DND-41 (cell line): Measurements from ENCODE around the gene EPC1.

Experiments
- ATAC-seq: fragments of 200-7000 bp; cut with Tn5 transposase; 3 replicates; pipeline ENCODE4 v1.9.1; 2021; ENCODE audit warnings: low read depth; ENCODE audit not compliant: insufficient read depth
- DNase-seq: peaks from one replicate; pipeline ENCODE4 v3.0.0-alpha.2; 2020
- H2AFZ ChIP-seq: 2 replicates; pipeline ENCODE4 v1.6.0; 2012; ENCODE audit warnings: low read depth, low read length
- H3K27ac ChIP-seq: 2 replicates; pipeline ENCODE4 v1.5.1; 2012; ENCODE audit warnings: low read length, inconsistent platforms
- H3K27me3 ChIP-seq: fragments of 200-600 bp; sonication (generic); 2 replicates; pipeline ENCODE4 v1.6.0; 2012; ENCODE audit warnings: low read length, mild to moderate bottlenecking, inconsistent platforms; ENCODE audit not compliant: insufficient read depth, poor library complexity
- H3K36me3 ChIP-seq: 2 replicates; pipeline ENCODE4 v1.5.1; 2012; ENCODE audit warnings: low read length, inconsistent platforms; ENCODE audit not compliant: insufficient read depth
- H3K4me1 ChIP-seq: 2 replicates; pipeline ENCODE4 v1.5.1; 2012; ENCODE audit warnings: mild to moderate bottlenecking, low read length; ENCODE audit not compliant: insufficient read depth
- H3K4me2 ChIP-seq: 2 replicates; pipeline ENCODE4 v1.6.0; 2012; ENCODE audit warnings: mild to moderate bottlenecking, moderate library complexity, low read length, inconsistent platforms; ENCODE audit not compliant: insufficient read depth
- H3K4me3 ChIP-seq, 2 experiments: fragments of 200-600 bp in 1 of 2; shearing (Covaris generic) in 1 of 2; 2 replicates each; pipeline ENCODE4 v1.5.1; 2012 to 2016; ENCODE audit warnings: inconsistent platforms in 2 of 2, low read length in 2 of 2, mild to moderate bottlenecking in 2 of 2, low read depth in 1 of 2, moderate library complexity in 1 of 2
- H3K79me2 ChIP-seq: 2 replicates; pipeline ENCODE4 v1.6.0; 2012; ENCODE audit warnings: low read length, inconsistent platforms; ENCODE audit not compliant: insufficient read depth
- H3K9ac ChIP-seq: 2 replicates; pipeline ENCODE4 v1.6.0; 2012; ENCODE audit warnings: low read depth, mild to moderate bottlenecking, inconsistent platforms, low read length, moderate library complexity
- H3K9me3 ChIP-seq: 2 replicates; pipeline ENCODE4 v1.5.1; 2012; ENCODE audit warnings: low read length, moderate library complexity, mild to moderate bottlenecking, inconsistent platforms; ENCODE audit not compliant: insufficient read depth, severe bottlenecking
- H4K20me1 ChIP-seq: 2 replicates; pipeline ENCODE4 v1.6.0; 2012; ENCODE audit warnings: low read length; ENCODE audit not compliant: insufficient read depth
- EZH2 ChIP-seq: IDR thresholded peaks from 3 replicates; pipeline ENCODE4 v1.6.1; 2012; ENCODE audit warnings: borderline replicate concordance, low read depth, mild to moderate bottlenecking, moderate library complexity, low read length, inconsistent platforms; ENCODE audit not compliant: severe bottlenecking
- TF ChIP-seq, protein P1 (sequence below): IDR thresholded peaks from 2 replicates; pipeline ENCODE4 v1.5.1; 2012; ENCODE audit warnings: borderline replicate concordance, low read length, moderate library complexity, mild to moderate bottlenecking; ENCODE audit not compliant: poor library complexity, severe bottlenecking; ENCODE audit errors: extremely low read depth

Gene EPC1

DNA sequence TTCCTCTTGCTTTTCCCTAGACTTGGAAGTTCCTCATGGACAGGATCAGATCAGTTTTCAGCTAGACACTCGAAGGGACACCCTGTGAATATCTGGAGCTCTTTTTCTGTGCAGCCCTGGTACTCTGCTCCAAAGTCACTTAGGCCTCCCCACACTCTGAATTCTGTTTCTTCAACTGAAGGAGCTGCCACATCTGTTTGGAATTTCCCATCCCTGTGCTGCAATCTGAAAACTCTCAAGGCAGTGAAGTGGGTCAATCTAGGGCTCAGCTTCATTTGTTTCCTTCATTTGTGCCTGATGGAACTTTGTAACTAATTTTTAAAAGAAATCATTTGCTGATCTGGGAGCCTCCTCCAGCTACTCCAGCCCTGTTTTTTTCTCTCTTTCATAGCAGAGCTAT lies 9.6 kb downstream of the EPC1 start:
- H4K20me1 ChIP-seq, result peaks cover 82% of the 10 kb centered on the region
- ATAC-seq (no peak), DNase-seq (no peak)

DNA sequence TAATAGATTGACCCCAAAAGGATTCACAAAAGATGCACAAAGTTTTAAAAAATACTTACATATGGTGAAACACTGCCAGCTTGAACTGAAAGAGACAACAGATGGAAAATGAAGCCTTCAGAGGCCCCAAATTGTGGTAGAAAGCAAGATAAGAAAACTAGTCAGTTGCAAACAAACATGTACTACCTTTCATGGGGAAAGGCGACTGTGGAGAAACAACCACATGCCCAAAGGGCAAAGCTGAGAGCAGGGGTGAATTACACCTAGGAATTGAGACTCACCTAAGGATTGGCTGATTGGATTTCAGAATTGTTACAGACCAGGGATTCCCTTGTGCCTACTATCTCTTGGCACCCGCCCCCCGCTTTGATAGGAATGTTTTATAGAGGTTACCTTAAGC lies 13.1 kb downstream of the EPC1 start:
- no peak for DNase-seq
- H3K4me3 ChIP-seq, result no peak overlapping the region
- no peak for ATAC-seq
- H3K4me2 ChIP-seq, result no peak overlapping the region
- no peak overlapping the region for H3K9ac ChIP-seq
- H3K36me3 ChIP-seq, result peaks cover 13% of the 10 kb centered on the region; the same call in 1 of the 2 replicates
- H3K9me3 ChIP-seq, result no peaks in the 10 kb centered on the region
- 0 out of 2 replicates have a peak, but pooled peaks cover 2% of the 10 kb centered on the region for H3K4me1 ChIP-seq
- peaks cover 89% of the 10 kb centered on the region for H4K20me1 ChIP-seq
- TF ChIP-seq EZH2, result no peak
- TF ChIP-seq, protein P1, sequence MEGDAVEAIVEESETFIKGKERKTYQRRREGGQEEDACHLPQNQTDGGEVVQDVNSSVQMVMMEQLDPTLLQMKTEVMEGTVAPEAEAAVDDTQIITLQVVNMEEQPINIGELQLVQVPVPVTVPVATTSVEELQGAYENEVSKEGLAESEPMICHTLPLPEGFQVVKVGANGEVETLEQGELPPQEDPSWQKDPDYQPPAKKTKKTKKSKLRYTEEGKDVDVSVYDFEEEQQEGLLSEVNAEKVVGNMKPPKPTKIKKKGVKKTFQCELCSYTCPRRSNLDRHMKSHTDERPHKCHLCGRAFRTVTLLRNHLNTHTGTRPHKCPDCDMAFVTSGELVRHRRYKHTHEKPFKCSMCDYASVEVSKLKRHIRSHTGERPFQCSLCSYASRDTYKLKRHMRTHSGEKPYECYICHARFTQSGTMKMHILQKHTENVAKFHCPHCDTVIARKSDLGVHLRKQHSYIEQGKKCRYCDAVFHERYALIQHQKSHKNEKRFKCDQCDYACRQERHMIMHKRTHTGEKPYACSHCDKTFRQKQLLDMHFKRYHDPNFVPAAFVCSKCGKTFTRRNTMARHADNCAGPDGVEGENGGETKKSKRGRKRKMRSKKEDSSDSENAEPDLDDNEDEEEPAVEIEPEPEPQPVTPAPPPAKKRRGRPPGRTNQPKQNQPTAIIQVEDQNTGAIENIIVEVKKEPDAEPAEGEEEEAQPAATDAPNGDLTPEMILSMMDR, result no peak
- no peak overlapping the region for H3K27ac ChIP-seq
- H2AFZ ChIP-seq, result no peak overlapping the region
- peaks cover 99% of the 10 kb centered on the region for H3K79me2 ChIP-seq
- H3K27me3 ChIP-seq, result no peaks in the 10 kb centered on the region

More for the DNA sequence above, 9.6 kb downstream of the EPC1 start:
- TF ChIP-seq, protein P1, result no peak
- TF ChIP-seq EZH2, result no peak
- Histone ChIP-seq H2AFZ (no peak overlapping the region), H3K79me2 (peaks cover 99% of the 10 kb centered on the region), H3K27ac (no peak overlapping the region), H3K27me3 (no peaks in the 10 kb centered on the region), H3K36me3 (peaks cover 13% of the 10 kb centered on the region; the same call in 1 of the 2 replicates), H3K4me2 (no peak overlapping the region), H3K4me1 (peaks cover 15% of the 10 kb centered on the region), H3K9me3 (no peaks in the 10 kb centered on the region), H3K9ac (no peak overlapping the region), H3K4me3 (no peak overlapping the region)

DNA sequence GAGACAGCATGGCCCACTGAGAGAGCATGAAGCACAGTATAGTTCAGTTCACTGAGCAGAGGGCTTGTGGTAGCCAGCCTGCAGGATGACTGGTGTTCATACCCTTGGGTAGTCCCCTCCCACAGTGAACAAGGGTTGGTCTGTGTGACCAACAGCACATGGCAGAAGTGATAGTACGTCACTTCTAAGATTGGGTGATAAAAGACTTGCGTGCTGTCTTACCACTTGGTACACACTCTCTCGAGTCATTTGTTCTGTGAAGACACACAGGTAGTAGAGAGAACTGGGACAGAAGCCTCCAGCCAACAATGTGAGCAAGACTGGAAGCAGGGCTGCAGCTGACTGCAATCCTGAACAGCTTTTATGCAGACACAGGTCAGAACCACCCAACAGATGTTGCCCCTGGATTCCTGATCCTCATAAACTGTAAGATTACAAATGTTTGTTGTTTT lies 14.6 kb downstream of the EPC1 start:
- Histone ChIP-seq H3K36me3 (peaks cover 9% of the 10 kb centered on the region; the same call in 1 of the 2 replicates), H3K9me3 (no peaks in the 10 kb centered on the region), H3K4me3 (no peak overlapping the region), H2AFZ (no peak overlapping the region), H3K79me2 (peaks cover 99% of the 10 kb centered on the region), H3K4me1 (0 out of 2 replicates have a peak, but pooled peaks cover under 1% of the 10 kb centered on the region), H3K4me2 (no peak overlapping the region), H3K27ac (no peak overlapping the region), H4K20me1 (peaks cover 90% of the 10 kb centered on the region), H3K27me3 (no peaks in the 10 kb centered on the region), H3K9ac (no peak overlapping the region)
- TF ChIP-seq, protein P1, result no peak
- no peak for TF ChIP-seq EZH2
- DNase-seq (no peak), ATAC-seq (peak; percentile 69)
